SKM-1 treated with dmso at 0.1 percent for 144 hours (cell line): Measurements from ENCODE around the gene ZNF638.
A peak's percentile ranks its signal among the peaks of the same experiment; 100 is the strongest.

Experiments used
- DNase-seq: peaks from one replicate; lab custom pipeline; 2025; ENCODE audit not compliant: unreplicated experiment; lab: John Stamatoyannopoulos, UW

The ZNF638 gene

GRCh38 chr2:71467180-71467815 is 135.7 kb downstream of the ZNF638 start:
- DNase-seq = no peak

GRCh38 chr2:71468279-71469015 is 136.9 kb downstream of the ZNF638 start:
- DNase-seq = no peak

GRCh38 chr2:71469403-71470398 is 138.1 kb downstream of the ZNF638 start:
- no peak for DNase-seq

GRCh38 chr2:71471276-71471675 is 139.7 kb downstream of the ZNF638 start:
- no peak for DNase-seq

GRCh38 chr2:71472019-71472418 is 140.4 kb downstream of the ZNF638 start:
- DNase-seq = no peak

- no peak for DNase-seq
Observed at GRCh38 chr2:71473346-71474031, 141.9 kb downstream of the ZNF638 start.

- DNase-seq = peak; percentile 44
Observed at GRCh38 chr2:71474116-71474743, 142.6 kb downstream of the ZNF638 start.

GRCh38 chr2:71474744-71475397 is 143.3 kb downstream of the ZNF638 start:
- no peak for DNase-seq

GRCh38 chr2:71476495-71476894 is 144.9 kb downstream of the ZNF638 start:
- no peak for DNase-seq

- DNase-seq = no peak
Observed at GRCh38 chr2:71477231-71477691, 145.7 kb downstream of the ZNF638 start.

- no peak for DNase-seq
Observed at GRCh38 chr2:71478806-71479205, 147.2 kb downstream of the ZNF638 start.

- DNase-seq = no peak
Observed at GRCh38 chr2:71479261-71479660, 147.7 kb downstream of the ZNF638 start.

- DNase-seq = no peak
Observed at GRCh38 chr2:71481111-71481510, 149.5 kb downstream of the ZNF638 start.

GRCh38 chr2:71482055-71482454 is 150.5 kb downstream of the ZNF638 start:
- DNase-seq = no peak

- no peak for DNase-seq
Observed at GRCh38 chr2:71483246-71483645, 151.7 kb downstream of the ZNF638 start.

- DNase-seq = no peak
Observed at GRCh38 chr2:71484354-71484753, 152.8 kb downstream of the ZNF638 start.
